Smooth muscle cell (in vitro differentiated cells): ENCODE measurements around the gene CHST1. TPM values are rescaled to one million over a fixed set of nuclear protein-coding genes. Genes with fewer than 3 reads are reported as not detected.

Experiments
- DNase-seq: peaks from one replicate; lab custom pipeline; 2025; ENCODE audit not compliant: unreplicated experiment; lab: John Stamatoyannopoulos, UW
- H2AFZ ChIP-seq: fragments of 200-600 bp; sonication (generic); 2 replicates; pipeline ENCODE4 v1.6.0; 2016; ENCODE audit warnings: antibody characterized with exemption, low read depth, mild to moderate bottlenecking
- H3F3A ChIP-seq: fragments of 200-600 bp; sonication (generic); 2 replicates; pipeline ENCODE4 v1.6.0; 2017; ENCODE audit warnings: antibody characterized with exemption, low read depth
- H3K27ac ChIP-seq: fragments of 200-600 bp; sonication (generic); 2 replicates; pipeline ENCODE4 v1.5.1; 2016; ENCODE audit warnings: low read depth, mild to moderate bottlenecking
- H3K27me3 ChIP-seq: fragments of 200-600 bp; sonication (generic); 2 replicates; pipeline ENCODE4 v1.6.1; 2016; ENCODE audit warnings: low read depth, mild to moderate bottlenecking
- H3K36me3 ChIP-seq: fragments of 200-600 bp; sonication (generic); 2 replicates; pipeline ENCODE4 v1.5.1; 2016; ENCODE audit warnings: low read depth
- H3K4me1 ChIP-seq: fragments of 200-600 bp; sonication (generic); 2 replicates; pipeline ENCODE4 v1.5.1; 2016; ENCODE audit warnings: low read depth
- H3K4me2 ChIP-seq: fragments of 200-600 bp; sonication (generic); 2 replicates; pipeline ENCODE4 v1.6.0; 2016; ENCODE audit warnings: mild to moderate bottlenecking
- H3K4me3 ChIP-seq: fragments of 200-600 bp; sonication (generic); 2 replicates; pipeline ENCODE4 v1.5.1; 2016; ENCODE audit warnings: mild to moderate bottlenecking
- H3K79me2 ChIP-seq: fragments of 200-600 bp; sonication (generic); 2 replicates; pipeline ENCODE4 v1.6.0; 2016; ENCODE audit warnings: low read depth, mild to moderate bottlenecking
- H3K9ac ChIP-seq: fragments of 200-600 bp; sonication (generic); 2 replicates; pipeline ENCODE4 v1.6.0; 2016; ENCODE audit warnings: low read depth
- H3K9me3 ChIP-seq: fragments of 200-600 bp; sonication (generic); replicated peaks from 2 replicates; pipeline ENCODE4 v1.5.1; 2016; ENCODE audit warnings: low read depth
- H4K20me1 ChIP-seq: fragments of 200-600 bp; sonication (generic); 2 replicates; pipeline ENCODE4 v1.6.0; 2016; ENCODE audit warnings: low read depth
- WGBS: methylation state at CpG from one replicate; pipeline ENCODE4 v1.1.7; 2016; ENCODE audit warnings: low lambda C conversion rate; 5-methylcytosine and 5-hydroxymethylcytosine counted together
- polyA plus RNA-seq: library from polyadenylated mRNA; unstranded; fragments of >200 nt; fragmentation: Nextera tagmentation; extraction: Ambion mirVana; gene quantifications from 2 replicates; pipeline ENCODE4 v1.2.1, GENCODE V29; 2016
- total RNA-seq: library from RNA; depleted of rRNA; stranded (reverse); fragments of >200 nt; gene quantifications from 2 replicates; pipeline ENCODE4 v1.2.3, GENCODE V29; 2014
- TF ChIP-seq, protein P1 (sequence below): fragments of 200-600 bp; sonication (generic); IDR thresholded peaks from 2 replicates; pipeline ENCODE4 v1.5.1; 2017; ENCODE audit warnings: borderline replicate concordance, mild to moderate bottlenecking, antibody characterized with exemption; ENCODE audit not compliant: insufficient read depth, poor library complexity, severe bottlenecking

CHST1 gene
- total and polyA plus RNA-seq, 2 experiments from 2014 or later, result 3.8 to 15.9 TPM

DNA sequence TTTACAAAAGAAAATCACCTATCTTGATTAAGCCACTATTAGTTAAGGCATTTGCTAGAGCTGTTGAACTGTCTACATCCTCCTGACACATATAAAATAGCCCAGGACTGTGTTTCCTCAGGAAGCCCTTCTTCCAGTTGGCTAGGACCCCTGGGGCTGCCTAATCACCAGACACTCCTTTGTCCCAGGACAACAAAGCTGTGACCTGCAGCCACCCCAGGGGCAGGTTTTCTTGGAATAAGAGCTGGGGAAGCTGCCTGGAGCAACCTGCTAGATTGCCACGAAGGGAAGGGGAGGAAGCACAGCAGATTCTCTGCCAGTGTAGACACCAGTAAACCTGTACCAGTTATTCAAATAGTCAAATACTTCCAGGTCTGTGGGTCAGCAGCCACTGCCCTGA is 17.6 kb downstream of the CHST1 start:
- Histone ChIP-seq H3F3A (no peaks in the 10 kb centered on the region), H4K20me1 (no peaks in the 10 kb centered on the region), H3K4me1 (peaks cover 6% of the 10 kb centered on the region), H3K4me2 (no peak overlapping the region), H3K9me3 (no peaks in the 10 kb centered on the region), H3K27ac (no peak overlapping the region), H3K9ac (no peak overlapping the region), H2AFZ (no peak overlapping the region), H3K27me3 (no peaks in the 10 kb centered on the region), H3K79me2 (no peaks in the 10 kb centered on the region), H3K36me3 (no peaks in the 10 kb centered on the region), H3K4me3 (no peak overlapping the region)
- WGBS, result 10% methylated on average over 1 of the region's 1 CpG
- no peak for DNase-seq
- TF ChIP-seq, protein P1, sequence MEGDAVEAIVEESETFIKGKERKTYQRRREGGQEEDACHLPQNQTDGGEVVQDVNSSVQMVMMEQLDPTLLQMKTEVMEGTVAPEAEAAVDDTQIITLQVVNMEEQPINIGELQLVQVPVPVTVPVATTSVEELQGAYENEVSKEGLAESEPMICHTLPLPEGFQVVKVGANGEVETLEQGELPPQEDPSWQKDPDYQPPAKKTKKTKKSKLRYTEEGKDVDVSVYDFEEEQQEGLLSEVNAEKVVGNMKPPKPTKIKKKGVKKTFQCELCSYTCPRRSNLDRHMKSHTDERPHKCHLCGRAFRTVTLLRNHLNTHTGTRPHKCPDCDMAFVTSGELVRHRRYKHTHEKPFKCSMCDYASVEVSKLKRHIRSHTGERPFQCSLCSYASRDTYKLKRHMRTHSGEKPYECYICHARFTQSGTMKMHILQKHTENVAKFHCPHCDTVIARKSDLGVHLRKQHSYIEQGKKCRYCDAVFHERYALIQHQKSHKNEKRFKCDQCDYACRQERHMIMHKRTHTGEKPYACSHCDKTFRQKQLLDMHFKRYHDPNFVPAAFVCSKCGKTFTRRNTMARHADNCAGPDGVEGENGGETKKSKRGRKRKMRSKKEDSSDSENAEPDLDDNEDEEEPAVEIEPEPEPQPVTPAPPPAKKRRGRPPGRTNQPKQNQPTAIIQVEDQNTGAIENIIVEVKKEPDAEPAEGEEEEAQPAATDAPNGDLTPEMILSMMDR, result no peak

DNA sequence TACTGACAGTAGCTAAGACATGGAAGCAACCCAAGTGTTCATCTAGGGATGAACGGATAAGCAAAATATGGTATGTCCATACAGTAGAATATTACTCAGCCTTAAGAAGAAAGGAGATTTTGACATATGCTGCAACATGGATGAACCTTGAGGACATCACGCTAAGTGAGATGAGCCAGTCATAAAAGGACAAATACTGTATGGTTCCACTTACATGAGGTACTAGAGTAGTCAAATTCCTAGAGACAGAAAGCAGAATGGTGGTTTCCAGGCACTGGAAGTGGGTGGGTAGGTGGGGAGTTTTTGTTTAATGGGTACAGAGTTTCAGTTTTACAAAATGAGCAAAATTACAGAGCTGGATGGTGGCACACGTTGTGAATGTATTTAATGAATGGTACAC is 18.1 kb downstream of the CHST1 start:
- no peak for DNase-seq

DNA sequence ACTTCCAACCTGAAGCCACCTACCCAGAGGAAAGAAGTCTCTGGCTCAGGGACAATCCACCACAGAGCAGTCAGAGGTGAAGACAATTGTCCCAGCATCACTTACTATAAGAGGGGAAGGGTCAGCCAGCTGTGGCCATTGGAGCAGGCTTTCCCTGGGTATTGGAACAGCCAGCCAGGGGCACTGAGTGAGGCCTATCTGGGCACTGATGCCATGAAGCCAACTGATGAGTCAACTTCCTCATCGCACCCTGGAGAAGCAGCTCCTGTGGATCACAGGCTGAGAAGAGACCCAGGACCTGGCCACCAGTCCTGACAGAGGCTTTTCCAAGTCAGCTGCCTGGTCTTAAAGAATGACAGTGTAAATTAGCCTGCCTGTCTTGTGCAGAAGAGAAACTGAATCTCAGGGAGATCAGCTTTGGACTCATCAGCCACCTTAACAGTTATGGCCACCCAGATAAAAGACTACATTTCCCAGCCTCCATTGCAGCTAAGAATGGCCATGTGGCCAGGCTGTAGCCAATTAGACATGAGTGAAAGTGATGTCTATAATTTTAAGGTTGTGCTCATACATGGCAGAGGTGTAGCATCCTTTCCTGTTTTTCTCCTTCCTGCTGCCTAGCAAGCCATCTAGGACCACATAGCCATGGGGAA is 19.0 kb downstream of the CHST1 start:
- H3K4me3 ChIP-seq, result no peak overlapping the region
- H3K9ac ChIP-seq, result no peak overlapping the region
- no peaks in the 10 kb centered on the region for H3K36me3 ChIP-seq
- no peaks in the 10 kb centered on the region for H3K27me3 ChIP-seq
- no peak overlapping the region for H3K4me2 ChIP-seq
- H3F3A ChIP-seq, result no peaks in the 10 kb centered on the region
- H3K27ac ChIP-seq, result no peak overlapping the region
- H3K9me3 ChIP-seq, result no peaks in the 10 kb centered on the region
- H3K79me2 ChIP-seq, result no peaks in the 10 kb centered on the region
- TF ChIP-seq, protein P1, result no peak
- no peak for DNase-seq
- WGBS, result 100% methylated on average over 1 of the region's 1 CpG
- no peaks in the 10 kb centered on the region for H4K20me1 ChIP-seq
- no peak overlapping the region for H2AFZ ChIP-seq
- peaks cover 6% of the 10 kb centered on the region for H3K4me1 ChIP-seq

More for the DNA sequence above, 18.1 kb downstream of the CHST1 start:
- H3K79me2 ChIP-seq, result no peaks in the 10 kb centered on the region
- H2AFZ ChIP-seq, result no peak overlapping the region
- H3K27me3 ChIP-seq, result no peaks in the 10 kb centered on the region
- H3K4me2 ChIP-seq, result no peak overlapping the region
- no peak overlapping the region for H3K27ac ChIP-seq
- H3K9ac ChIP-seq, result no peak overlapping the region
- H3K4me1 ChIP-seq, result peaks cover 6% of the 10 kb centered on the region
- H3K4me3 ChIP-seq, result no peak overlapping the region
- no peaks in the 10 kb centered on the region for H3F3A ChIP-seq
- H4K20me1 ChIP-seq, result no peaks in the 10 kb centered on the region
- TF ChIP-seq, protein P1, result no peak
- H3K9me3 ChIP-seq, result no peaks in the 10 kb centered on the region
- WGBS, result 87% methylated on average over 3 of the region's 3 CpGs
- no peaks in the 10 kb centered on the region for H3K36me3 ChIP-seq
